Measurements from ENCODE around the gene HDAC9.

GRCh38 chr7:18505870-18506460, 10.4 kb downstream of the HDAC9 start:
- no peak for TF ChIP-seq POLR2A (IDR thresholded peaks at IDR 0.05)
- TF ChIP-seq CTCF (IDR thresholded peaks at IDR 0.05): no peak
